Colon (tissue), 2 donors: Measurements from ENCODE around the gene PPP2CA.
"Not testable (repeated sequence)": the region's sequence is repeated elsewhere in the genome, so short reads cannot be mapped to it uniquely, and the experiment has no call there.

ENCODE experiments used
- FAIRE-seq: peaks from 2 replicates; lab custom pipeline; 2012; peaks lifted over from hg19 to GRCh38; lab: Jason Lieb, UNC
- donor health status: control.
- donor health status: control.

The PPP2CA gene

DNA sequence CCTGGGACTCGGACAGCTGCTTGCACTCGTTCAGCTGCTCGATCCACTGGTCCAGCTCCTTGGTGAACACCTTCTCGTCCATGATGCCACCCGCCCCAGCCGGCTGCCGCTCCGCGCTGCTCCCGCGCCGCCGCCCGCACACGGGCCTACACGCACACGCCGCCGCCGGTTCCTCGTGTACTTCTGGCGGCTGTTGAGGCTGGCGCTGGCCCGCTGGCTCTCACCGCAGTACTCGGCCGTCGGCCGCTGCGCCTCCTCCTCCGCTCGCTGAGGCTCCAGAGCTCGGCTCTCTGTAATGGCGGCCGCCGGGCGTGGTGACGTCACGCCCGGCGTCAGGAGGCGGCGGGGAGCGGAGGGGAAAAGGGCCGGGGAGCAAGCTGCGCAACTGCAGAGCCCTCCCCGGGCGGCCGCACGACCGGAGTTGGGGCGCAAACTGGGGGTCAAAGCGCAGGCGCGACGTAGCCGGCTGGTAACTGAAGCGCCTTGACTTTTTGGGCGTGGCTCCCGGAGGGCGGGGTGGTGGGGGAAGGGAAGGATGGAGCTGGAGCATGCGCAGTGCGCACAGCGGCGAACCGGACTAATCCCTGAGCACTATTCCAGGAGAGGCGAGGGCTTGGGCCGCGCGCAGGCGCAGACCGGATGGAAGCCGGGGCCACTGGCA lies at the start of gene PPP2CA:
Gene PPP2CA (minus strand): TSS at position 294 of the 661 bp plus-strand sequence. CDS start 212 bp downstream, at position 82.
- no peak for FAIRE-seq

DNA sequence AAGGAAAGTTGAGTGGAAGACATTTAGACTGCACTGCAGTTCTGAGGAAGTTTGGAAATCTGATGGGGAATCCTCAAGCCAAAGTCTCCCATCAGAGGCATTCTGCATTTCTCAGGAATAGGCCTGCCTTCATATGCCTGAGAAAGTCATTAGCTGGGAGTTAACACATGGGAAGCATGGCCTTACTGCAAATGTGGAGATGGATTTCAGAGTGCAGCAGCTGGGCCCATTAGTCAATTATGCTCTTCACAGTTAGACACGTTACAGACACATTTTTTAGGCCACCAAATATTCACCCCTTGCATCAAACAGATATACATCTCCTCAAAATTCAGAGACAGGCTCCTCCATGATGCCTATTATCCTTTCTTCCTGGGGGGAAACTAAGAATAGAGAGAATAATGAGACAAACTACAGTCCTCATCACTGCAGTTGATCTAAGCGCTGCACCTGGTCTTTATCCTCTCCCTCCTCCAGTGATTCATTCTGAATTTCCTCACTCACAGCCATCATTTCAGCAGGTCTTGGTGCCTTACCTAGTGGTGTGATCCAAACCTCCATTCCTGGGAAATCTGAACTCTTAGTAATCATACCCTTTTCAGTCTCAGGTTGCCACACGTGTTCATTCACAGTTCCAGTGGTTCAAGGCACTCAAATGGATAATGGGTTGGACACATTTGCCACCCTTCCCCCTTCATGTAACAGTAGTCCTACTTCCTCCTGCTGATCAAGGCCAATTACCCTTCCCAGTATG lies 47.9 kb upstream of the PPP2CA start:
- FAIRE-seq: no peak

DNA sequence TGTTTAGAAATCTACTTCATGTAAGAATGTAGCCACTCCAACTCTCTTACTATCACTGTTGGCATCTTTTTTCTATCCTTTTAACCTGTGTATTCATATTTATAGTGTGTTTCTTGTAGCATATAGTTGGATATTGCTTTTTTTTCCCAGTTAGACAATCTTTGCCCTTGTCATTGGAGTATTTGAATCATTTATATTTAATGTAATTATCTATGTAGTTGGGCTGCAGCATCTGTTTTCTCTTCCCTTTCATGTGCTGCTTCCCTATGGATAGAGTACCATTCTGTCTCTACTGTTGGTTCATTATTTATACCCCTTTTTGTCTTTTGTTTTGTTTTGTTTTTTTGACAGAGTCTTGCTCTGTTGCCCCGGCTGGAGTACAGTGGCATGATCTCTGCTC lies 45.2 kb upstream of the PPP2CA start:
- no peak for FAIRE-seq

DNA sequence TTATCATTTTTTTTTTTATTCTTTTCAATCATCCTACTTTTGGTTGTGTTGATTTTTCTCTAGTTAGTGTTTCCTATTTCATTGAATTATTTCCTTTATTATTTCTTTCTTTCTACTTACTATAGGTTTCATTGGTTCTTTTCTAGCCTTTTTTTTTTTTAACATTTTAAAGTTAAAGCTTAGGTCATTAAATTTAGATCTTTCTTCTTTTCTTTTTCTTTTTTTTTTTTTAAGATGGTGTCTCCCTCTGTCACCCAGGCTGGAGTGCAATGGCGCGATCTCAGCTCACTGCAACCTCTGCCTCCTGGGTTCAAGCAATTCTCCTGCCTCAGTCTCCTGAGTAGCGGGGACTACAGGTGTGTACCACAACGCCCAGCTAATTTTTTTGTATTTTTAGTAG lies 43.0 kb upstream of the PPP2CA start:
- FAIRE-seq: no peak

DNA sequence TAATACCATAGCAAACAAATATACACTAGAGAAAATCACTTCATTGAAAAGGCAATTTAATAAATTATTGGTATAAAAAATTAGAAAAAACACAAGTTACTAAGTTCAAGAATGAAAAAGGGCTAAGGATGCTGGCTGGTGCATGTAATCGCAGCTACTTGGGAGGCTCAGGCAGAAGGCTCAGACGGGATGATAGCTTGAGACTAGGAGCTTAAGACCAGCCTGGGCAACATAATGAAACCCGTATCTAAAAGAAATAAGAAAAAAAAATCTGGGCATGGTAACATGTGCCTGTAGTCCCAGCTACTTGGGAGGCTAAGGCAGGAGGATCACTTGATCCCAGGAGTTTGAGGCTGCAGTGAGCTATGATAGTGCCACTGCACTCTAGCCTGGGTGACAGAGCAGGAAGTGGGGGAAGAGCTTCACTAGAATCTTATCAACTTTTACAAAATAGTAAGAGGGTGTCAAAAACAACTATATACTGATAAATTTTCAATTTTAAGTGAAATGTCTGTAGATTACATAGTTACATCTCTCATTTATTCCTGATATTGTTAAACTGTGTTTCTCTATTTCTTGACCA lies 42.2 kb upstream of the PPP2CA start:
- FAIRE-seq: no peak

DNA sequence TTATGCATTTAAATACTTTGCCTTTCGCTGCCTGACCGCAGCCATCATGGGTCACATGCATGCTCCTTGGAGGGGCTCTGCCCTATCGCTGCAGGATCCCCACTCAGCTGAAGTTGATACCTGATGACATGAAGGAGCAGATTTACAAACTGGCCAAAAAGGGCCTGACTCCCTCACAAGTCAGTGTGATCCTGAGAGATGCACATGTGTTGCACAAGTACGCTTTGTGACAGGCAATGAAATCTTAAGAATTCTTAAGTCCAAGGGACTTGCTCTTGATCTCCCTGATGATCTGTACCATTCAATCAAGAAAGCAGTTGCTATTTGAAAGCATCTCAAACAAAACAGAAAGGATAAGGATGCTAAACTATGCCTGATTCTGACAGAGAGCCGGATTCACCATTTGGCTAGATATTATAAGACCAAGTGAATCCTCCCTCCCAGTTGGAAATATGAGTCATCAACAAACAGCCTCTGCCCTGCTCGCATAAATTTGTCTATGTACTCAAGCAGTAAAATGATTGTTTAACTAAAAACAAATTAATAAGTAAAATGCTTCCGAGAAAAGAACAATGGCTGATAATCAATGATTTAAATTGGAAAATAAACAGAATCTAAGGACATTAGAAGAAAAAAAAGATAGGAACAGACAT lies 41.6 kb upstream of the PPP2CA start:
- no peak for FAIRE-seq

DNA sequence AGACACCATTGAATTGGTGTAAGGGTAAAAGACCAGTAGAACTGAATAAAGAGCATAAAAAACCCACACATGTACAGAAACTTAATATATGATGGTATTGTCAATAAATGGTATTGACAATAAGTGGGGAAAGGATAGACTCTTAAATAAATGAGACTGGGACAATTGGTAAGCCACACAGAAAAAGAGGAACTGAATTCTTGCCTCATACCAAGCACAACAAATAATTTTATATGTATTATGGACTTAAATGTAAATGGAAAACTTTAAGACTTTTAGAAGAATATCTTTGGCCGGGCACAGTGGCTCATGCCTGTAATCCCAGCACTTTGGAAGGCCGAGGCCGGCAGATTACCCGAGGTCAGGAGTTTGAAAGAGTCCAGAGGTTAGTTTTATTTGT lies 37.9 kb upstream of the PPP2CA start:
- FAIRE-seq: no peak

DNA sequence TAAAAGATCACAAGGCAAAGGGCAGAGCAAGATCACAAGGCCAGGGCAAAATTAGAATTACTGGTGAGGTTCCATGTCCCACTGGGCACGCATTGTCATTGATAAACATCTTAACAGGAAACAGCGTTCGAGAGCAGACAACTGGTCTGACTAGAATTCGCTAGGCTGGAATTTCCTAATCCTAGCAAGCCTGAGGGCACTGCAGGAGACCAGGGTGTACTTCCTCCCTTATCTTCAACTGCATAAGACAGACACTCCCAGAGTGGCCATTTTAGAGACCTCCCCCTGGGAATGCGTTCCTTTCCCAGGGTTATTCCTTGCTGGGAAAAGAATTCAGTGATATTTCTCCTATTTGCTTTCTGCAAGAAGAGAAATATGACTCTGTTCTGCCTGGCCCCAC lies 36.8 kb upstream of the PPP2CA start:
- FAIRE-seq: not testable (repeated sequence)

DNA sequence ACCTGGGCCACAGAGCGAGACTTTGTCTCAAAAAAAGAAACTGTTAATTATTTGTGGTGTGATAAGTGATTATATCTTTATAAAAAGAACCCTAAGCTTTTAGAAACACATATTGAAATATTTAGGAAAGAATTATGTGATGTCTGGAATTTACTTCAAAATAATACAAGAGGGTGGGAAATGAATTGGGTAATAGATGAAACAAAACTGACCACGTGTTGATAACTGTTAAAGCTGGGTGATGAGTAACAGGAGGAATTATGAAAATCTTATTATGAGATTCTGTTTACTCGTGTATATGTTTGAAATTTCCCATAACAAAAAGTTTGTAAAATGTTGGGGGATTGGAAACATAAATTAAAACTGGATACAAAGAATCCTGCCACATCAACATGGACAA lies 33.0 kb upstream of the PPP2CA start:
- FAIRE-seq: no peak

DNA sequence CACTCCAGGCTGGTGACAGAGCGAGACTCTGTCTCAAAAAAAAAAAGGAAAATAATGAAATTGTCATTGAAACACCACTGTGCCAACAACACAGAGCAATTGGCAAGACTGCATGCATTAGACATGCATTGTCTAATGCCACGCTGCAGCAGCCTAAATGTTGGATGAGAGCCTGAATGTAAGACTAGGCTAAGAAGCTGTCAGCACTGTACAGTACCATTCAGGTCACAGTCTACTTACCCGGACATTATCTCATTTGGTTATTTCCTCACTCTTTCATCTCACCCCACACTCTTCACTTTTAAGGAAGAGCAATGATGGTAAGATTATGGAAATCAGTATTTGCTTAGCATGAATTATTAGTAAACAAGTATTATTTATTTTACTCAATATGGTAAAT lies 31.3 kb upstream of the PPP2CA start:
- FAIRE-seq: no peak

DNA sequence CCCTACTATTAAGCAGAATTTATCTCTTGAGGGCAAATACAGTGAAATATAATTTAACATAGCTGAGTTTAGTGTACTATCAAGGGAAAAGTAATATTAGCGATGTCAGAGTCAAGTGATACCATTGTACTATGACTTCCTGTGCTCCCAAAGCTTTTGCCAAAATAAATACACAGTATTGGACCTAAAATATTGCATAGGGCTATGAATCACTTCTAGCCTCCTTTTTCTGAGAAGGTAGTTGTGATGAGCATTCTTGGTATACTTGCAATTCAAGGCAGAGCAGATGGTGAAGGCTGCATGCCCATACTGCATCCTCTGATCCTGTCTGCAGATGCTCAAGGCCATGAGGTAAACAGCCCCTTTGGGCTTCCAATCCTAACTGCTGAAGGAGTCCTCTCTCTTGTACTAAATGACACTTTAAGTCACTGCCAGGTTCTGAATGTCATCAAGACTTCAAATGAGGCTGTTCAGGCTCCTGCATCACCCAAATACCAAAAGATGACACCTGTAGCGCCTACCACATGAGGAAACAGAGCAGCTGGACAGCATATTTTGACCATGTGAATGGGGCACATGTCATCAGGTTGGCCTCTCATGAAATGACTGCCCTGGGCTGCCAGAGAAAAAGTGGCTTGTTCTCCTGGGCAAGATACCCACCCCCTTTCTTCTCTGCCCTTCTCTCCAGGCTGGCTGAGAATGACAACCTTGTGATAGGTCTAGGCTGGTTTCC lies 29.7 kb upstream of the PPP2CA start:
- FAIRE-seq: no peak

DNA sequence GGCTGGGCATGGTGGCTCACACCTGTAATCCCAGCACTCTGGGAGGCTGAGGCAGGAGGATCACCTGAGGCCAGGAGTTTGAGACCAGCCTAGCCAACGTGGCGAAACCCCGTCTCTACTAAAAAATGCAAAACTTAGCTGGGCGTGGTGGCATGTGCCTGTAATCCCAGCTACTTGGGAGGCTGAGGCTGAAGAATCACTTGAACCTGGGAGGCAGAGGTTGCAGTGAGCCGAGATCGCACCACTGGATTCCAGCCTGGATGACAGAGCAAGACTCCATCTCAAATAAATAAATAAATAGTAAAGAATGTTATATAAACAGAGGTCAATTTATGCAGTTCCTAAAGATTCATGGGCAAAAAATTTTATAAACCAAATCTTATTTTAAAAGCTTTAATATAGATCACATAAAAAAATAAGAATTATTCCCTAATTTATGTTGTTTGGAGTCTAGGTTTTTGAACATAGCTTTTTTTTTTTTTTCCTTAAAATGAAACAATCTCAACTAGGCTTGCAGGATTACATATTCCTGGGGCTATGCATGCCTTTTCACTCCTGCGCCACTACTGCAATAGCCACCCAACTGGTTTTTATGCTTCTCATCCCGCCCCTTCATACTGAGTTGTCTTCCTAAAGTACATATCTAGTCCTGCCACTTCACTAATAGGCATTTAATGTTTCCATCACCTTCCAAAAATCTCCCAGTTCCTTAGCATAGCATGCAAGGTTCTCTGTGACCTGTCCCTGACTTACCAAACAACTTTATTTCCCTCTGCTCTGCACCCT lies 27.7 kb upstream of the PPP2CA start:
- not testable (repeated sequence) for FAIRE-seq

DNA sequence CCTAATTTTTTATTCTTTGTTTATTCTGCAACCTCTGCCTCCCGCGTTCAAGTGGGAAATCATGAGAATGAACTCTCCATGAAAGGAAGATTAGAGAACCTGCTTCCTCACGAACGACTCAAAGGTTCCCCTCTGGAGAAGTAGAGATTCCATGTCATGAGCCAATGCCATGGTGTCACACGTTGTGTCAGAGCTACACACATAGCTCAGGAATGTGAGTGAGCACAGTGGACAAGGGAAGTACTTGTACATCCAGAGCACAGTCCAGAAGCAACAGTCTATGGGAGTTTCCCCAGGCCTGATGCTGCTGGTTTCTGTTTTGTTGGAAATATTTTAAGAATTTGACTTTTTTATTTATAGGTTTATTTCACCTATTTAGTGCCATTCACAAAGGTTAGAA lies 26.8 kb upstream of the PPP2CA start:
- no peak for FAIRE-seq

DNA sequence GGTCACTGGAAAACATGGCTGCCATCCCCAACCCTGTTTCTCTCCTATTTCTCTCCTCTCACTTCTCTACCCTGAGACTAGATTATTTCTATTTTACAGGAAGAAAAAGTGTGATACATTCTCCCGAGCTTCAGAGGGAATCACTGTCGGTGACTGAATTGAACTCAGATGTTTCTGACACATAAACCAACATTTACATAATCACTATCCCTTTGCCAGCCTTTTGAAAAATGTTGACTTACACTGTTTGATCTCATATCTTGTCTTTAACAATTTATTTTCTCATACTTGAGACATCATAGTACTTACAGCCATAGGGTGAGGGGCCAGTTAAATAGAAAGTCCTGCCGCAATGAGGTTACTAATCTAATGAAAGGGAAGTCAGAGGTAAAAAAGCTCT lies 25.1 kb upstream of the PPP2CA start:
- no peak for FAIRE-seq

DNA sequence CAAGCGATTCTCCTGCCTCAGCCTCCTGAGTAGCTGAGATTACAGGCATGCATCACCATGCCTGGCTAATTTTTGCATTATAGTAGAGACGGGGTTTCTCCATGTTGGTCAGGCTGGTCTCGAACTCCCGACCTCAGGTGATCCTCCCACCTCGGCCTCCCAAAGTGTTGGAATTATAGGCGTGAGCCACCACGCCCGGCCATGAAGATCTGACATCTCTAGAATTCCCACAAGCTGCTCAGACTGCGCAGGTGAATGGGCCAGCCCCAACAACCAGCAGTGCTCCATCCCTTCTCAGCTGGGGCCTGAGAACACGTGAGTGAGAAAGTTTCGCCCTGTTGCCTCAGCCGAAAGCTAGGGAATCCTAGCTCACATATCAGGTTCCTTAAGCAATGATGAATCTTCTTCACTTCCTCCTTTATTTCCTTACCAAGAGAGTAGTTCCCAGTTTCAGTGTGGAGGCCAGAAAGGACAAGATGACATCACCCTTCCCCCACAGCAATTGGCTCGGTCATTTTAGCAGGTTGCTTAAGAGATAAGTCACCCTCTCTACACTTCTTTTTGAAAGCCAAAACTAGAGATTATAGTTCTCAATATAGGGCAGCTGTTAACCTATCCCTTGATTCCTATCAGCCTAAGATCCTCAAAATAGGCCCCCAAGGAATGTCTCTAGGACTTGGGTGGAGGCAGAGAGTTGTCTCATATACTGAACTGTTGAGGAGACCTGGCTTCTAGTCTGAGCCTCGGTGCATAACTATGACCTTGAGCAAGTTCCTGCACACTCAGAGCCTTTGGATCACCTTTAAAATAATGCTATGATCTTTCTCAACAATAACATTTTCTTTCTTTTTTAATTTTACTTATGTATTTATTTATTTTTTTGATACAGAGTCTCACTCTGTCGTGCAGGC lies 23.9 kb upstream of the PPP2CA start:
- no peak for FAIRE-seq

DNA sequence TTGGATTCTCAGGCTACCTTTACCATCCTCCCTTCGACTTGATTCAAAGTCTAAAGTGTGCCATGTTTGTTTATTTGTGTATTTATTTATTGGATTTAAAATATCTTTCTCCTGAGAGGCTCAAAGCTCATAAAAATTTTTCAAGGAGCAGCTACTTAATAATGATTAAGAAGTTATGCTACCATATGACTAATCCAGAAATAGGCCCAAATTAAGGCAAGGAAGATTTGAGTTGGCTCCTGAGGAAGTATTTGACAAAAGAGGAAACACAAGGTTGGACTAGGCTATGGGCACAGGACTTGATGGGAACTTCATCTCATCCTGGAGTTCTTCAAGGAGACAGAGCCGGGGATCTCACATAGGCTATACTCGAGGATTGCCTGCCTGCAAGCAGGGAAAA lies 22.4 kb upstream of the PPP2CA start:
- FAIRE-seq: no peak

DNA sequence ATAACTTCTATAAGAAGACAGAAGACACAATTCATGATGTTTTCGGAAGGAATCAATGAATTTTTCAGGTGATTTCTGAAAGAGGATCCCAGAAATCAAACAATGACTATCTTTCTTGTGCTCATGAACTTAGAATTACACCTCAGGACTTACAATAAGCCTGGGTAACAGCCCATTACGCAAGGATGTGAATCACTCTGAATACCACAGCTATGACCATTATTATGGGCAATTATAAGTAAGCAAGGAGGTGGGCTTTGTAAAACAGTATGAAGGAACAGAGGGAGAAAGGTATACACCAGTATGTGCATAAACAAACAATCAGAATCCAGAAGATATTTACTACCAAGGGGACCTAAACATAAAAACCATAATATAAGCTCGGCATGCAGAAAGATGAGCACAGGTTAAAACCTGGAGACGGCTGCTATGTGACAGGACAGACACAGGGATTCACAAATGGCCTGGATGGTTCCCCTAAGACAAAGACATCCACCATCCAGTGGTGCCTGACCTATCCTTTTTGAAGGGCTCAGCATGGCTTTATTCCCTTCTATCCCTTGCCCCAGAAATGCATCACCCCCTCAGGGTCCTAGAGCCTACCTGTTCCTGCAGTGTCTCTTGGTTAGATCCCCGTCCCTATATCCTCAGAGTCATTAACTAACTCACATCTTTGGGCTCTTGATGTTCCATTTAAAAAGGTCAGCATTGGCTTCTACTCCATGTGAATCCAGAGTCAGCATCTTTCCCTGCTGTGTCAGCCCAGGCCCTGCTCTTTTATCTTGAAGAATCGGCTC lies 21.8 kb upstream of the PPP2CA start:
- no peak for FAIRE-seq

DNA sequence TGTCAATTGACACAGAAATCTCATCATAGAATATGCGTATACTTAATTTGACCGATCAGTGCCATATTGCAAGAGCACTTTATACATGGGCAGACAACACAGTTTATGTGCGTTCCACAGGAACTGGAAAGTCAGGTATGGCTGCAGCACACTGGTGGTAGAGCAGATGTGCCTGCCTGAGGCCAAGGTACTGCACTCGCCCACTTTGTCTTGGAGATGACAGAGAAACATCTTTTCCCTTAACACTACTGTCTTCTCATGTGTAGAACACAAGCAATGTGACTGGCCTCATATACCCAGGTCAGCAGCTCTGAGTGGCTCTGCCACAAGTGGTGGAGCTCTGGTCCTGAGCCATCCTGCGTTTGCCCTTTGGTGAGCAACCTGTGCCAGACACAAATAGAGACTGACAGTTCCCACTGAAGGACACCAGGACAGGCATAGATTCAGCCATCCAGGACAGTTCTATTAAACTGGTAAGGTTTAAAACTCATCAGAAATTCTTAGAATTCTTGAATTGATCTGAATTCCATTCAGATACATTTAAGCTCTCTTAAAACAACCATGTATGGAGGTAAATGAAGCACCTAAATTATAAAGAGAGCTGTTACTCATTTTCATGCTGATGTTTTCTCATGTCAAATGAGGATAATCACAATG lies 21.0 kb upstream of the PPP2CA start:
- no peak for FAIRE-seq

DNA sequence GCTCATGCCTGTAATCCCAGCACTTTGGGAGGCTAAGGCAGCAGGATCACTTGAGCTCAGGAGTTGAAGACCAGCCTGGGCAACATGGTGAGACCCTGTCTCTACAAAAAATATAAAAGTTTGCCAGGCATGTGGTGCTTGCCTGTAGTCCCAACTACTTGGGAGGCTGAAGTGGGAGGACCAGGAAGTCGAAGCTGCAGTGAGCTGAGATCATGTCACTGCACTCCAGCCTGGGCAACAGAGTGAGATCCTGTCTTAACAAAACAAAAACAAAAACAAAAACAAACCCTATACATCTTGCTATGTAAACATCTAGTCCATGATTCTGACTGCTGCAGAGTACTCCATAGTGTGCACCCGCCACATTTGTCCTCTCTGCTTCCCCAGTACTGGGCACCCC lies 19.8 kb upstream of the PPP2CA start:
- no peak for FAIRE-seq
